HCT116 (cell line): Measurements from ENCODE around the gene ABCA6.

Experiments
- CEBPB ChIP-seq: IDR thresholded peaks from 2 replicates; pipeline ENCODE4 v1.6.1; 2012; ENCODE audit warnings: low read depth
- CTCF ChIP-seq, 3 experiments: fragments of 200-600 bp in 1 of 3; sonication (generic) in 1 of 3; IDR thresholded peaks in 2 of 3; conservative IDR thresholded peaks in 1 of 3; 2 replicates each; pipeline ENCODE4 v1.5.1; 2012 to 2017; ENCODE audit warnings: low read depth in 2 of 3, low read length in 2 of 3, antibody characterized with exemption in 1 of 3, borderline replicate concordance in 1 of 3, control low read depth in 1 of 3, mild to moderate bottlenecking in 1 of 3, mixed read lengths in 1 of 3, mixed run types in 1 of 3, moderate library complexity in 1 of 3; ENCODE audit not compliant: insufficient read depth in 1 of 3
- POLR2A ChIP-seq: IDR thresholded peaks from 2 replicates; pipeline ENCODE4 v1.7.0; 2011; ENCODE audit warnings: borderline replicate concordance; ENCODE audit not compliant: insufficient read depth, insufficient read length; ENCODE audit errors: extremely low read depth
- SRF ChIP-seq: IDR thresholded peaks from 2 replicates; pipeline ENCODE4 v1.6.1; 2012; ENCODE audit warnings: low read depth
- TF ChIP-seq, protein P1 (sequence below): IDR thresholded peaks from 2 replicates; pipeline ENCODE4 v1.6.1; 2012; ENCODE audit warnings: low read depth

DNA sequence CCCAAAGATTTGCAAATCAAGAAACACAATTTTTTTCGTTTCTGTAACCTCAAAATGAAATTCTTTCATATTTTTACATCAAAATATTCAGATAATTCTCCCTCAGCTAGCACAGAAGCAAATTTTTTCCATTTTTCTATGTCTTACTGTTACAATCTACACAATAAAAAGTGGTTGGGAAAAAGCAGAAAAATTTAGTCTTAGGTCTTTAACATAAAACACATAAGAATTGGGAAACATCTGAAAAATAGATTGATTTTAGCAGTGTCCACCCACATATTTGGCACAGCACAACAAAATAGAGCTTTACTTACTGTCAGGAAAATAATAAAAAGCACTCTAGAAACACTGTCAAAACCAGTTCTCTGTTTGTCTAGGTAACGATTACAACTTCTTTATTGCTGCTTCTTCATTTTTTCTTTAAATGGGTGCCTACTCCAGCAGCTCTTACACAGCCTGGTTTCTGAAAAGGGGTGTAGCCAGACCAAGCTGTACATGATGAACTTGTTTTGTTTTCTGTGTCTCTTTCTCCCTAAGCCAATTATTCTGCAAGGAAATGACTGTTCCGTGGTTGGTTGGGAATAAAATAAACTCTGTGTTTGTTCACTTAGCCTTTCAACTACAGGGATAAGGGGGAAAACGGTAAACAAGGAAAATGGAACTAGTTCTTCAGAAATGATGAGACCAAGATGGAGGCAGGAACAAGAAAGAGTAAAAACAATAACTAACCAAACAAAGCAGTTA is at the start of gene ABCA6:
- TF ChIP-seq CTCF (IDR thresholded peaks at IDR 0.05 in 2 of 3, conservative IDR thresholded peaks at IDR 0.05 in 1 of 3; ENCODE audit: borderline replicate concordance in 1 of 3, insufficient read depth in 1 of 3, low read depth in 2 of 3, low read length in 2 of 3): no peak
- TF ChIP-seq SRF: no peak
- TF ChIP-seq, protein P1, sequence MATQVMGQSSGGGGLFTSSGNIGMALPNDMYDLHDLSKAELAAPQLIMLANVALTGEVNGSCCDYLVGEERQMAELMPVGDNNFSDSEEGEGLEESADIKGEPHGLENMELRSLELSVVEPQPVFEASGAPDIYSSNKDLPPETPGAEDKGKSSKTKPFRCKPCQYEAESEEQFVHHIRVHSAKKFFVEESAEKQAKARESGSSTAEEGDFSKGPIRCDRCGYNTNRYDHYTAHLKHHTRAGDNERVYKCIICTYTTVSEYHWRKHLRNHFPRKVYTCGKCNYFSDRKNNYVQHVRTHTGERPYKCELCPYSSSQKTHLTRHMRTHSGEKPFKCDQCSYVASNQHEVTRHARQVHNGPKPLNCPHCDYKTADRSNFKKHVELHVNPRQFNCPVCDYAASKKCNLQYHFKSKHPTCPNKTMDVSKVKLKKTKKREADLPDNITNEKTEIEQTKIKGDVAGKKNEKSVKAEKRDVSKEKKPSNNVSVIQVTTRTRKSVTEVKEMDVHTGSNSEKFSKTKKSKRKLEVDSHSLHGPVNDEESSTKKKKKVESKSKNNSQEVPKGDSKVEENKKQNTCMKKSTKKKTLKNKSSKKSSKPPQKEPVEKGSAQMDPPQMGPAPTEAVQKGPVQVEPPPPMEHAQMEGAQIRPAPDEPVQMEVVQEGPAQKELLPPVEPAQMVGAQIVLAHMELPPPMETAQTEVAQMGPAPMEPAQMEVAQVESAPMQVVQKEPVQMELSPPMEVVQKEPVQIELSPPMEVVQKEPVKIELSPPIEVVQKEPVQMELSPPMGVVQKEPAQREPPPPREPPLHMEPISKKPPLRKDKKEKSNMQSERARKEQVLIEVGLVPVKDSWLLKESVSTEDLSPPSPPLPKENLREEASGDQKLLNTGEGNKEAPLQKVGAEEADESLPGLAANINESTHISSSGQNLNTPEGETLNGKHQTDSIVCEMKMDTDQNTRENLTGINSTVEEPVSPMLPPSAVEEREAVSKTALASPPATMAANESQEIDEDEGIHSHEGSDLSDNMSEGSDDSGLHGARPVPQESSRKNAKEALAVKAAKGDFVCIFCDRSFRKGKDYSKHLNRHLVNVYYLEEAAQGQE: no peak
- no peak for TF ChIP-seq CEBPB
- TF ChIP-seq POLR2A: no peak
